NCI-H526 treated with DMSO at 0.1 percent for 48 hours (cell line): ENCODE results near the gene PCSK6.
"Not testable (repeated sequence)": the region's sequence is repeated elsewhere in the genome, so short reads cannot be mapped to it uniquely, and the experiment has no call there.

ENCODE experiments used
- DNase-seq: peaks from one replicate; lab custom pipeline; 2025; lab: John Stamatoyannopoulos, UW

The PCSK6 gene

GRCh38 chr15:101356512-101357172 lies 132.9 kb downstream of the PCSK6 start:
- DNase-seq = not testable (repeated sequence)

GRCh38 chr15:101355678-101356464 lies 133.6 kb downstream of the PCSK6 start:
- no peak for DNase-seq

- no peak for DNase-seq
Observed at GRCh38 chr15:101354891-101355623, 134.4 kb downstream of the PCSK6 start.

GRCh38 chr15:101353240-101353639 lies 136.3 kb downstream of the PCSK6 start:
- DNase-seq = no peak

- DNase-seq = no peak
Observed at GRCh38 chr15:101351736-101352135, 137.8 kb downstream of the PCSK6 start.

- no peak for DNase-seq
Observed at GRCh38 chr15:101349047-101349951, 140.2 kb downstream of the PCSK6 start.

- no peak for DNase-seq
Observed at GRCh38 chr15:101348643-101349042, 140.9 kb downstream of the PCSK6 start.

GRCh38 chr15:101348015-101348414 lies 141.5 kb downstream of the PCSK6 start:
- DNase-seq = no peak

- DNase-seq = no peak
Observed at GRCh38 chr15:101347454-101347853, 142.1 kb downstream of the PCSK6 start.

GRCh38 chr15:101346928-101347327 lies 142.6 kb downstream of the PCSK6 start:
- no peak for DNase-seq

- no peak for DNase-seq
Observed at GRCh38 chr15:101342056-101342455, 147.5 kb downstream of the PCSK6 start.

GRCh38 chr15:101338502-101339057 lies 150.9 kb downstream of the PCSK6 start:
- DNase-seq = no peak

- DNase-seq = no peak
Observed at GRCh38 chr15:101337976-101338375, 151.5 kb downstream of the PCSK6 start.

- DNase-seq = not testable (repeated sequence)
Observed at GRCh38 chr15:101333907-101334789, 155.4 kb downstream of the PCSK6 start.

GRCh38 chr15:101332061-101332467 lies 157.4 kb downstream of the PCSK6 start:
- no peak for DNase-seq

- no peak for DNase-seq
Observed at GRCh38 chr15:101329867-101330380, 159.6 kb downstream of the PCSK6 start.

- DNase-seq = no peak
Observed at GRCh38 chr15:101329309-101329863, 160.1 kb downstream of the PCSK6 start.

- DNase-seq = no peak
Observed at GRCh38 chr15:101328001-101328400, 161.5 kb downstream of the PCSK6 start.

GRCh38 chr15:101327147-101327740 lies 162.3 kb downstream of the PCSK6 start:
- no peak for DNase-seq
